KG1 (cell line): ENCODE data around the gene AGMAT.

ENCODE experiments used
- DNase-seq: peaks from one replicate; lab custom pipeline; 2025; lab: John Stamatoyannopoulos, UW

The AGMAT gene

GRCh38 chr1:15523104-15524020 is 61.5 kb downstream of the AGMAT start:
- no peak for DNase-seq

DNA sequence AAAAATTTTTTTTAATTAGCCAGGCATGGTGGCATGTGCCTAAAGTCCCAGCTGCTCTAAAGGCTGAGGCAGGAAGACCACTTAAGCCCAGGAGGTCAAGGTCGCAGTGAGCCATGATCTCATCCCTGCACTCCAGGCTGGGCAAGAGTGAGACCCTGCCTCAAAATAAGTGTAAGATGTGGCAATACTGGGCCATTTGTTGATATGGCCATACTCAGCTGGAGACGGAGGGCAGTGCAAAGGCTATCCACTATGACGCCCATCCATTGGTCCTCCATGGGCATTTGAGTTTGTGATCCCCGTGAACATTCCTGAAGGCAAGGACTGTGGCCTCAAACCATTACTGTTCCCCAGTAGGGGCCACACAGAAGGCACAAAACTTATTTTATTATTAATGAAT is 62.3 kb downstream of the AGMAT start:
- DNase-seq: no peak
